HG02938 (cell line): Measurements from ENCODE around the gene PPIP5K1.
"Not testable (repeated sequence)": the region's sequence is repeated elsewhere in the genome, so short reads cannot be mapped to it uniquely, and the experiment has no call there.

ENCODE experiments used
- ATAC-seq: cut with Tn5 transposase; IDR thresholded peaks from one replicate; pipeline ENCODE4 v1.9.1; 2021; ENCODE audit warnings: mild to moderate bottlenecking, moderate library complexity; ENCODE audit not compliant: unreplicated experiment

The PPIP5K1 gene

GRCh38 chr15:43547539-43547938 lies 42.5 kb downstream of the PPIP5K1 start:
- no peak for ATAC-seq

- ATAC-seq, result no peak
Measured at GRCh38 chr15:43545426-43545825, 44.6 kb downstream of the PPIP5K1 start.

DNA sequence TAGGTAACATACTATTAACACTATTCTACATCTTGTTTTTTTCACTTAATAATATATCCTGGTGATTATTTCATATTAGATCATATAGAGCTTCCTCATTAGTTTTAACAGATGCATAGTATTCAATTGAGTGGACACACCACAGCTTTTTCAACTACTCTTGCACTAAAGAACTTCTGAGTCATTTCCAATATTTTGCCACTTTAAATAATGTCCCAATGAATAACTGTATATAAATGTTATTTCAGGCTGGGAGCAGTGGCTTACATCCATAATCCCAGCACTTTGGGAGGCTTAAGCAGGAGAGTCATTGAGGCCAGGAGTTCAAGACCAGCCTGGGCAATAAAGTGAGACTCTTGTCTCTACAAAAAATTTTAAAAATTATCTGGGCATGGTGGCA lies 45.7 kb downstream of the PPIP5K1 start:
- ATAC-seq, result no peak

DNA sequence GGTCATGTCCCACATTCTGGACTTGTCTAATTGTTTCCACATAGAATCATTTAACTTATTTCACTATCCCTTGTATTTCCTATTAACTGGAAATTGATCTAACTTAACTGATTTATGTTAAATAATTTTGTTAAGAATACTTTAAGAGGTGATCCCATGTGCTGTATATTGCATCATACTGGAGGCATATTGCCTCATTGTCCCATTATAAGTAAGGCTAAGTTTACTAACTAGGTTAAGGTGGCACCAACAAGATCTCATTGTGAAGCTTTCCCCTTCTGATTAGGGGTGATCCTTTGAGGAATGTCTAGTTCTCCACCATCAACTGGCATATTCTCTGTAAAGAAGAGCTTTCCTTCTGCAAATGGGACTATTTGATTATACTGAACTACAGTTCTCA lies 48.2 kb downstream of the PPIP5K1 start:
- no peak for ATAC-seq

- ATAC-seq, result no peak
Measured at GRCh38 chr15:43538091-43538490, 51.9 kb downstream of the PPIP5K1 start.

GRCh38 chr15:43534897-43535296 lies 55.1 kb downstream of the PPIP5K1 start:
- ATAC-seq, result no peak

DNA sequence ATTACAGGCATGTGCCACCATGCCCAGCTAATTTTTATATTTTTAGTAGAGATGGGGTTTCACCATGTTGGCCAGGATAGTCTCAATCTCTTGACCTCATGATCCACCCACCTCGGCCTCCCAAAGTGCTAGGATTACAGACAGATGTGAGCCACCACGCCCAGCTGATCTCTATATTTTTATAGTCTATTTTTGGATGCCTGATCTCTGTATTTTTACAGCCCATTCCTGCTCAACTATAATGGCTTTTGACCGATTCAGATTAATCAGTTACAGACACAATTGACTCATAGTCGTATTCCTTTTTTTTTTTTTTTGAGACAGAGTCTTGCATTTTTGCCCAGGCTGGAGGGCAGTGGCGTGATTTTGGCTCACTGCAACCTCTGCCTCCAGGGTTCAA lies 57.2 kb downstream of the PPIP5K1 start:
- ATAC-seq, result not testable (repeated sequence)

GRCh38 chr15:43531018-43531670 lies 58.9 kb downstream of the PPIP5K1 start:
- no peak for ATAC-seq

GRCh38 chr15:43529587-43530345 lies 60.2 kb downstream of the PPIP5K1 start:
- no peak for ATAC-seq

- no peak for ATAC-seq
Measured at GRCh38 chr15:43529141-43529540, 60.9 kb downstream of the PPIP5K1 start.

DNA sequence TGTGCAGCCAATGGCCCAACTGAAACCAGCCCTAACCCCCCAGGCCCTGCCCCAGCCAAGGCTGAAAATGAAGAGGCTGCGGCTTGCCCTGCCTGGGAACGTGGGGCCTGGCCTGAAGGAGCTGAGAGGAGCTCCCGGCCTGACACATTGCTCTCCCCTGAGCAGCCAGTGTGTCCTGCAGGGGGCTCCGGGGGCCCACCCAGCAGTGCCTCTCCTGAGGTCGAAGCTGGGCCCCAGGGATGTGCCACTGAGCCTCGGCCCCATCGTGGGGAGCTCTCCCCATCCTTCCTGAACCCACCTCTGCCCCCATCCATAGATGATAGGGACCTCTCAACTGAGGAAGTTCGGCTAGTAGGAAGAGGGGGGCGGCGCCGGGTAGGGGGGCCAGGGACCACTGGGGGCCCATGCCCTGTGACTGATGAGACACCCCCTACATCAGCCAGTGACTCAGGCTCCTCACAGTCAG lies 61.4 kb downstream of the PPIP5K1 start:
- ATAC-seq, result no peak

DNA sequence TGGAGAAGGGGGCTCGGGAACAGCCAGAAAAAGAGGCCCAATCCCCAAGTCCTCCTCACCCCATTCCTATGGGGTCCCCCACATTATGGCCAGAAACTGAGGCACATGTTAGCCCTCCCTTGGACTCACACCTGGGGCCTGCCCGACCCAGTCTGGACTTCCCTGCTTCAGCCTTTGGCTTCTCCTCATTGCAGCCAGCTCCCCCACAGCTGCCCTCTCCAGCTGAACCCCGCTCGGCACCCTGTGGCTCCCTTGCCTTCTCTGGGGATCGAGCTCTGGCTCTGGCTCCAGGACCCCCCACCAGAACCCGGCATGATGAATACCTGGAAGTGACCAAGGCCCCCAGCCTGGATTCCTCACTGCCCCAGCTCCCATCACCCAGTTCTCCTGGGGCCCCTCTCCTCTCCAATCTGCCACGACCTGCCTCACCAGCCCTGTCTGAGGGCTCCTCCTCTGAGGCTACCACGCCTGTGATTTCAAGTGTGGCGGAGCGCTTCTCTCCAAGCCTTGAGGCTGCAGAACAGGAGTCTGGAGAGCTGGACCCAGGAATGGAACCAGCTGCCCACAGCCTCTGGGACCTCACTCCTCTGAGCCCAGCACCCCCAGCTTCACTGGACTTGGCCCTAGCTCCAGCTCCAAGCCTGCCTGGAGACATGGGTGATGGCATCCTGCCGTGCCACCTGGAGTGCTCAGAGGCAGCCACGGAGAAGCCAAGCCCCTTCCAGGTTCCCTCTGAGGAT lies 62.0 kb downstream of the PPIP5K1 start:
- ATAC-seq, result no peak

DNA sequence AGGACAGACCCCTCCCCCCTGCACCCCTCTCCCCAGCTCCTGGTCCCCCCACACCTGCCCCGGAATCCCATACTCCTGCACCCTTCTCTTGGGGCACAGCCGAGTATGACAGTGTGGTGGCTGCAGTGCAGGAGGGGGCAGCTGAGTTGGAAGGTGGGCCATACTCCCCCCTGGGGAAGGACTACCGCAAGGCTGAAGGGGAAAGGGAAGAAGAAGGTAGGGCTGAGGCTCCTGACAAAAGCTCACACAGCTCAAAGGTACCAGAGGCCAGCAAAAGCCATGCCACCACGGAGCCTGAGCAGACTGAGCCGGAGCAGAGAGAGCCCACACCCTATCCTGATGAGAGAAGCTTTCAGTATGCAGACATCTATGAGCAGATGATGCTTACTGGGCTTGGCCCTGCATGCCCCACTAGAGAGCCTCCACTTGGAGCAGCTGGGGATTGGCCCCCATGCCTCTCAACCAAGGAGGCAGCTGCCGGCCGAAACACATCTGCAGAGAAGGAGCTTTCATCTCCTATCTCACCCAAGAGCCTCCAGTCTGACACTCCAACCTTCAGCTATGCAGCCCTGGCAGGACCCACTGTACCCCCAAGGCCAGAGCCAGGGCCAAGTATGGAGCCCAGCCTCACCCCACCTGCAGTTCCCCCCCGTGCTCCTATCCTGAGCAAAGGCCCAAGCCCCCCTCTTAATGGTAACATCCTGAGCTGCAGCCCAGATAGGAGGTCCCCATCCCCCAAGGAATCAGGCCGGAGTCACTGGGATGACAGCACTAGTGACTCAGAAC lies 62.8 kb downstream of the PPIP5K1 start:
- no peak for ATAC-seq

GRCh38 chr15:43526261-43526930 lies 63.6 kb downstream of the PPIP5K1 start:
- ATAC-seq, result no peak

- no peak for ATAC-seq
Measured at GRCh38 chr15:43525131-43525530, 64.9 kb downstream of the PPIP5K1 start.

DNA sequence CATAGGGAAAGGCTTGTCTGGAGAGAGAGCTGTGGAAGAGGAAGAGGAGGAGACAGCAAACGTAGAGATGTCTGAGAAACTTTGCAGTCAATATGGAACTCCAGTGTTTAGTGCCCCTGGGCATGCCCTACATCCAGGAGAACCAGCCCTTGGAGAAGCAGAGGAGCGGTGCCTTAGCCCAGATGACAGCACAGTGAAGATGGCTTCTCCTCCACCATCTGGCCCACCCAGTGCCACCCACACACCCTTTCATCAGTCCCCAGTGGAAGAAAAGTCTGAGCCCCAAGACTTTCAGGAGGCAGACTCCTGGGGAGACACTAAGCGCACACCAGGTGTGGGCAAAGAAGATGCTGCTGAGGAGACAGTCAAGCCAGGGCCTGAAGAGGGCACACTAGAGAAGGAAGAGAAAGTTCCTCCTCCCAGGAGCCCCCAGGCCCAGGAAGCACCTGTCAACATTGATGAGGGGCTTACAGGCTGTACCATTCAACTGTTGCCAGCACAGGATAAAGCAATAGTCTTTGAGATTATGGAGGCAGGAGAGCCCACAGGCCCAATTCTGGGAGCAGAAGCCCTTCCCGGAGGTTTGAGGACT lies 65.7 kb downstream of the PPIP5K1 start:
- no peak for ATAC-seq

GRCh38 chr15:43523646-43524045 lies 66.4 kb downstream of the PPIP5K1 start:
- no peak for ATAC-seq

- ATAC-seq, result no peak
Measured at GRCh38 chr15:43522247-43522646, 67.8 kb downstream of the PPIP5K1 start.

DNA sequence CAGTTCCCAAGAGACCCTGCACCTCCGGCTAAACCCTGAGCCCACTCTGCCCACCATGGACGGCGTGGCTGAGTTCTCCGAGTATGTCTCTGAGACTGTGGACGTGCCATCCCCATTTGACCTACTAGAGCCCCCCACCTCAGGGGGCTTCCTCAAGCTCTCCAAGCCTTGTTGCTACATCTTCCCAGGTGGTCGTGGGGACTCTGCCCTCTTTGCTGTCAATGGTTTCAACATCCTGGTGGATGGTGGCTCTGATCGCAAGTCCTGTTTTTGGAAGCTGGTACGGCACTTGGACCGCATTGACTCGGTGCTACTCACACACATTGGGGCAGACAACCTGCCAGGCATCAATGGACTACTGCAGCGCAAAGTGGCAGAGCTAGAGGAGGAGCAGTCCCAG lies 68.6 kb downstream of the PPIP5K1 start:
- no peak for ATAC-seq

GRCh38 chr15:43520138-43520537 lies 69.9 kb downstream of the PPIP5K1 start:
- no peak for ATAC-seq
